CD4-positive, alpha-beta T cell (primary cell): ENCODE measurements around the gene SNAP29. TPM values are rescaled to one million over a fixed set of nuclear protein-coding genes. Genes with fewer than 3 reads are reported as not detected.

Experiments
- ATAC-seq: fragments of 200-7000 bp; cut with Tn5 transposase; one replicate; pipeline ENCODE4 v1.10.0; 2022; ENCODE audit warnings: mild to moderate bottlenecking; ENCODE audit not compliant: poor library complexity
- CTCF ChIA-PET: fragments of 350-600 bp; sonication (Branson Sonifier 250); formaldehyde crosslinking; loops from one replicate; lab custom pipeline; 2021; ENCODE audit warnings: antibody characterized with exemption, inconsistent platforms; lab: Charles Lee
- POLR2A ChIA-PET: fragments of 350-600 bp; sonication (Branson Sonifier 250); formaldehyde crosslinking; loops from one replicate; lab custom pipeline; 2021; ENCODE audit warnings: antibody characterized with exemption, inconsistent platforms; lab: Charles Lee
- DNase-seq, 14 experiments: peaks; one replicate each; pipeline ENCODE4 v3.0.0-alpha.2; 2013 to 2020; ENCODE audit warnings: mixed read lengths in 2 of 14
- H3K27ac ChIP-seq, 2 donors: one replicate each; pipeline versions ENCODE4 v1.5.1 to v1.7.0; 2013; ENCODE audit warnings: low read length in 2 of 2, low read depth in 1 of 2, mild to moderate bottlenecking in 1 of 2
- H3K27me3 ChIP-seq, 2 experiments: 1 replicate in 1 of 2; 2 replicates in 1 of 2; pipeline versions ENCODE4 v1.6.1 to v1.7.0; 2013; ENCODE audit warnings: low read length in 2 of 2, control low read depth in 1 of 2, mild to moderate bottlenecking in 1 of 2, moderate library complexity in 1 of 2; ENCODE audit not compliant: insufficient read depth in 2 of 2, control insufficient read depth in 1 of 2
- H3K36me3 ChIP-seq: one replicate; pipeline ENCODE4 v1.6.1; 2013; ENCODE audit warnings: low read length, control low read depth; ENCODE audit not compliant: insufficient read depth
- H3K4me1 ChIP-seq: one replicate; pipeline ENCODE4 v1.6.1; 2013; ENCODE audit warnings: low read length, control low read depth; ENCODE audit not compliant: insufficient read depth
- H3K4me3 ChIP-seq: one replicate; pipeline ENCODE4 v1.5.1; 2013; ENCODE audit warnings: mild to moderate bottlenecking, low read length, moderate library complexity
- H3K9me3 ChIP-seq, 2 experiments: 1 replicate in 1 of 2; 2 replicates in 1 of 2; pipeline versions ENCODE4 v1.6.1 to v1.7.0; 2013; ENCODE audit warnings: low read length in 2 of 2, mild to moderate bottlenecking in 2 of 2, control low read depth in 1 of 2, moderate library complexity in 1 of 2; ENCODE audit not compliant: control insufficient read depth in 1 of 2, insufficient read depth in 1 of 2
- H3K27ac Mint-ChIP-seq: one replicate; pipeline ENCODE4 v1.8.0; 2020; ENCODE audit warnings: mixed read lengths
- H3K27me3 Mint-ChIP-seq: one replicate; pipeline ENCODE4 v1.8.0; 2021; ENCODE audit warnings: mixed read lengths
- H3K36me3 Mint-ChIP-seq: one replicate; pipeline ENCODE4 v1.8.0; 2021; ENCODE audit warnings: low read depth, mixed read lengths
- H3K4me1 Mint-ChIP-seq: one replicate; pipeline ENCODE4 v1.8.0; 2021; ENCODE audit warnings: low read depth, mixed read lengths
- H3K4me3 Mint-ChIP-seq: one replicate; pipeline ENCODE4 v1.8.0; 2020; ENCODE audit warnings: mild to moderate bottlenecking, mixed read lengths
- H3K9me3 Mint-ChIP-seq: one replicate; pipeline ENCODE4 v1.8.0; 2020; ENCODE audit warnings: mixed read lengths
- CTCF ChIP-seq: fragments of 200-600 bp; IDR thresholded peaks from one replicate; pipeline ENCODE4 v1.8.0; 2022; ENCODE audit warnings: antibody characterized with exemption, mild to moderate bottlenecking
- intact Hi-C, 2 experiments: fragments of 100-400 bp; cut with DNase I in 1 of 2; cut with micrococcal nuclease in 1 of 2; formaldehyde crosslinking; loops; one replicate each; pipeline versions ENCODE4 v1.15.1 to v1.9.0; 2023 to 2025; cut with DNase I, micrococcal nuclease
- total RNA-seq, 174 experiments: library from RNA in 2 of 174; stranded (reverse) in 2 of 174; gene quantifications; one replicate each; pipeline ENCODE4 v1.2.3 and lab custom pipeline; 2021 to 2026

The SNAP29 gene
- total RNA-seq, 2 experiments from 2014 or later: 13.7 to 15.1 TPM

- intact Hi-C loops: loop anchor here (1.0 to 10.0 kb wide), 6 partner anchors 47 to 787 kb away; partner anchors contain the start of genes CRKL (in 2 of the 2), LZTR1 (in 1 of the 2), SDF2L1 (in 1 of the 2) and THAP7 (in 1 of the 2)
- H3K4me1 ChIP-seq: peaks cover 62% of the 10 kb centered on the region
- Mint-ChIP-seq H3K36me3 (peaks cover 15% of the 10 kb centered on the region), H3K4me3 (peak overlapping the region; percentile 96), H3K27me3 (no peaks in the 10 kb centered on the region), H3K4me1 (peaks cover 59% of the 10 kb centered on the region), H3K9me3 (no peaks in the 10 kb centered on the region), H3K27ac (peak overlapping the region; percentile 91)
- H3K27me3 ChIP-seq: no peaks in the 10 kb centered on the region
- CTCF ChIA-PET: interaction anchor here (1.9 kb wide), 1 partner anchor 59 kb away, joined by 5 read pairs; the partner anchor contains the start of gene CRKL
- peak; percentile 54 for ATAC-seq
- H3K9me3 ChIP-seq: no peaks in the 10 kb centered on the region
- H3K4me3 ChIP-seq: peak overlapping the region; percentile 76
- no peak for TF ChIP-seq CTCF
- POLR2A ChIA-PET: interaction anchor here (1.5 kb wide), 1 partner anchor 394 kb away, joined by 5 read pairs; no protein-coding TSS in a partner anchor
- peak overlapping the region; percentile 73 to 78 for H3K27ac ChIP-seq
- peaks cover 9% of the 10 kb centered on the region for H3K36me3 ChIP-seq
- peak; percentile 64 to 90 (median 80) for DNase-seq
Measured at GRCh38 chr22:20857838-20858614, 781 bp upstream of the SNAP29 start.

GRCh38 chr22:20859615-20860014 is 808 bp downstream of the SNAP29 start:
- H3K36me3 Mint-ChIP-seq: peaks cover 25% of the 10 kb centered on the region
- peaks cover 54% of the 10 kb centered on the region for H3K4me1 ChIP-seq

GRCh38 chr22:20862540-20862939 is 3.7 kb downstream of the SNAP29 start:
- Mint-ChIP-seq H3K4me1 (peaks cover 50% of the 10 kb centered on the region), H3K36me3 (peaks cover 31% of the 10 kb centered on the region), H3K9me3 (no peaks in the 10 kb centered on the region), H3K4me3 (peak overlapping the region; percentile 54), H3K27ac (peak overlapping the region; percentile 18), H3K27me3 (no peaks in the 10 kb centered on the region)
- Histone ChIP-seq H3K27me3 (no peaks in the 10 kb centered on the region), H3K36me3 (peaks cover 34% of the 10 kb centered on the region), H3K4me1 (peaks cover 61% of the 10 kb centered on the region), H3K9me3 (no peaks in the 10 kb centered on the region), H3K27ac (no peak overlapping the region), H3K4me3 (no peak overlapping the region)
- intact Hi-C loops: no loop called here
- ChIA-PET CTCF (no interaction called here), POLR2A (no interaction called here)
- no peak for TF ChIP-seq CTCF
- ATAC-seq (no peak), DNase-seq (no peak)

More at GRCh38 chr22:20859615-20860014, 808 bp downstream of the SNAP29 start:
- intact Hi-C loops: loop anchor here (2.0 to 10.0 kb wide), 5 partner anchors 49 to 785 kb away; partner anchors contain the start of genes LZTR1 (in 1 of the 2), SDF2L1 (in 1 of the 2), THAP7 (in 1 of the 2) and ZNF74 (in 1 of the 2)
- Mint-ChIP-seq H3K4me3 (peak overlapping the region; percentile 91), H3K27me3 (no peaks in the 10 kb centered on the region), H3K4me1 (peaks cover 62% of the 10 kb centered on the region), H3K9me3 (no peaks in the 10 kb centered on the region), H3K27ac (peak overlapping the region; percentile 91)
- DNase-seq (peak in 1 of 14 experiments; percentile 27), ATAC-seq (no peak)
- Histone ChIP-seq H3K9me3 (no peaks in the 10 kb centered on the region), H3K27ac (peak overlapping the region; percentile 49 to 83), H3K27me3 (no peaks in the 10 kb centered on the region), H3K36me3 (peaks cover 17% of the 10 kb centered on the region), H3K4me3 (peak overlapping the region; percentile 82)
- CTCF ChIA-PET: no interaction called here
- TF ChIP-seq CTCF: no peak
- POLR2A ChIA-PET: interaction anchor here (0.7 to 1.5 kb wide), 5 partner anchors 9 to 396 kb away, joined by 3 to 5 read pairs (median 3); partner anchors contain the start of gene THAP7
